Bronchial epithelial cell (primary cell): ENCODE results near the gene CCSER1. TPM values are rescaled to one million over a fixed set of nuclear protein-coding genes. Genes with fewer than 3 reads are reported as not detected.
A peak's percentile ranks its signal among the peaks of the same experiment; 100 is the strongest.
"Not testable (repeated sequence)": the region's sequence is repeated elsewhere in the genome, so short reads cannot be mapped to it uniquely, and the experiment has no call there.

ENCODE experiments used
- DNase-seq: peaks from one replicate; pipeline ENCODE4 v3.0.0-alpha.2; 2010; ENCODE audit warnings: low read depth
- FAIRE-seq: peaks from 2 replicates; lab custom pipeline; 2011; peaks lifted over from hg19 to GRCh38; lab: Jason Lieb, UNC
- H3K27me3 ChIP-seq: 2 replicates; pipeline ENCODE4 v1.5.1; 2011; ENCODE audit warnings: low read length; ENCODE audit not compliant: control insufficient read depth, insufficient read depth
- H3K36me3 ChIP-seq: 2 replicates; pipeline ENCODE4 v1.5.1; 2011; ENCODE audit warnings: low read length; ENCODE audit not compliant: control insufficient read depth, insufficient read depth
- H3K4me3 ChIP-seq: 2 replicates; pipeline ENCODE4 v1.5.1; 2011; ENCODE audit warnings: mild to moderate bottlenecking, low read depth, low read length, control low read depth
- total RNA-seq: library from RNA; depleted of rRNA; stranded (reverse); fragments of >200 nt; gene quantifications from 2 replicates; pipeline ENCODE4 v1.2.1, GENCODE V29; 2014
- TF ChIP-seq, protein P1 (sequence below): IDR thresholded peaks from 2 replicates; pipeline ENCODE4 v1.5.1; 2011; ENCODE audit warnings: mild to moderate bottlenecking, moderate library complexity, low read length, control low read depth, inconsistent platforms; ENCODE audit not compliant: insufficient read depth, severe bottlenecking

The CCSER1 gene
- total RNA-seq, 1 donor from 2014 or later: 6.6 TPM

DNA sequence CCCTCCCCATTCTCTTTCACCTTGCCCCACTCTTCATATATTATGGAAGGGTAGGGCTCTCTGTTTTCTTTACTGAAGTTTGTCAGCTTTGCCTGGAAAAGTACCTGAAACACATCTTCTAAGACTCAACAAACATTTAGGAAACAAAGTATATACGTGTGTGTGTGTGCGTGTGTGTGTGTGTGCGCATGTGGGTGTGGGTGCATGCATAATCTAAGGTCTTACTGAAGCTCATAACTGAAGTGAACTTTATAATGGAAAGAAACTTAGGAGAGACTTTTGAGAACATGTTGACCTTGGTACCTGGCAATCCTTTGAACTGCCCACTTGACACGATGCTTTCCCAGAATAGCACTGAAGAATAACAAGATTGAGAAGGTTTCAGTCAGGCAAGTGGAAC, 1190.2 kb downstream of the CCSER1 start:
- H3K4me3 ChIP-seq: no peak overlapping the region
- DNase-seq (no peak), FAIRE-seq (no peak)

DNA sequence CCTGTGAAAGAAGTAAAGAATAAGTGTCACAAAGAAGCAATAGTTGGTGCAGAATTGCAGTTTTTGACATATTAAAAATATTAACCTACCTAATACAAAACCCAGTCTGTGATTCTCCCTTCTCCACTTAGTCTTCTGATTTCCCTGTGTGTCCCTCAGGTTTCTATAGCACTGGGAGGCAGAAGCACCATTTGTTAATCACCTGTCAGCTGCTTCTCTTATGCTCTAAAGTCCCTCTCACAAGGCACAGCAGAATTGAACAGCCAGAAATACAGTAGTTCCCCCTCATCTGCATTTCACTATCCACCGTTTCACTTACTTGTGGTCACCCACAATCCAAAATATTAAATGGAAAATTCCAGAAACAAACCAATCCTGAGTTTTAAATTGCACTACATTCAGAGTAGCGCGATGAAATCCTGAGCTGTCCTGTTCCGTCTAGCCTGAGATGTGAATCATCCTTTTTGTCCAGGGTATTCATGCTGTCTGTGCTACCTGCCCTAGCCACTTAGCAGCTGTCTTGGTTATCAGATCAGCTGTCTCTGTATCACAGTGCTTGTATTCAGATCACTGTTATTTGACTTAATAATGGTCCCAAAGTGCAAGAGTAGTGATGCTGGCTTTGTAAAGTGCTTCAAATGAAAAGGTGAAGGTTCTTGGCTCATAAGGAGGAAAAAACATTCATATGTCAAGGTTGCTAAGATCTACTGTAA, 1192.5 kb downstream of the CCSER1 start:
- DNase-seq (peak; percentile 32), FAIRE-seq (no peak)
- Histone ChIP-seq H3K27me3 (no peaks in the 10 kb centered on the region), H3K36me3 (no peaks in the 10 kb centered on the region), H3K4me3 (no peak overlapping the region)
- TF ChIP-seq, protein P1, sequence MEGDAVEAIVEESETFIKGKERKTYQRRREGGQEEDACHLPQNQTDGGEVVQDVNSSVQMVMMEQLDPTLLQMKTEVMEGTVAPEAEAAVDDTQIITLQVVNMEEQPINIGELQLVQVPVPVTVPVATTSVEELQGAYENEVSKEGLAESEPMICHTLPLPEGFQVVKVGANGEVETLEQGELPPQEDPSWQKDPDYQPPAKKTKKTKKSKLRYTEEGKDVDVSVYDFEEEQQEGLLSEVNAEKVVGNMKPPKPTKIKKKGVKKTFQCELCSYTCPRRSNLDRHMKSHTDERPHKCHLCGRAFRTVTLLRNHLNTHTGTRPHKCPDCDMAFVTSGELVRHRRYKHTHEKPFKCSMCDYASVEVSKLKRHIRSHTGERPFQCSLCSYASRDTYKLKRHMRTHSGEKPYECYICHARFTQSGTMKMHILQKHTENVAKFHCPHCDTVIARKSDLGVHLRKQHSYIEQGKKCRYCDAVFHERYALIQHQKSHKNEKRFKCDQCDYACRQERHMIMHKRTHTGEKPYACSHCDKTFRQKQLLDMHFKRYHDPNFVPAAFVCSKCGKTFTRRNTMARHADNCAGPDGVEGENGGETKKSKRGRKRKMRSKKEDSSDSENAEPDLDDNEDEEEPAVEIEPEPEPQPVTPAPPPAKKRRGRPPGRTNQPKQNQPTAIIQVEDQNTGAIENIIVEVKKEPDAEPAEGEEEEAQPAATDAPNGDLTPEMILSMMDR: no peak

More for the DNA sequence above, 1190.2 kb downstream of the CCSER1 start:
- no peaks in the 10 kb centered on the region for H3K36me3 ChIP-seq
- TF ChIP-seq, protein P1: no peak
- no peaks in the 10 kb centered on the region for H3K27me3 ChIP-seq

DNA sequence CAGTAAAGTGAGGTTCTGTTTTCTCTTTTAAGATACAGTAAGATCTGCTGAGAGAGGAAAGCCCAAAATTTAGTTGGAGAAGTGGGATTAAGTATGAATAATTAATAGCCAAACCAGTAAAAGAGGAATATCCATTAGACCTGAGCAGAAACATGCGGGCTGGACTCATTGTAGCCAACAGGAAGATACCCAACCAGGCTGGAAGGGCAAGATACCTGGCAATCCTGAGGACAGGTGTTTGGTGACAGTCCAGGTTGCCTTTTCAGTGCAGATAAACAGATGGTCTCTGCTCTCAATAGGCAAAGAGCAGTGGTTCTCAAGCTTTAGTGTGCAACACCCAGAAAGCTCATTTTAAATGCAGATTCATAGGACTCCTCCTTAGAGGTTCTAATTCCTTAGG, 1195.8 kb downstream of the CCSER1 start:
- TF ChIP-seq, protein P1: no peak
- no peaks in the 10 kb centered on the region for H3K36me3 ChIP-seq
- no peak for FAIRE-seq
- no peaks in the 10 kb centered on the region for H3K27me3 ChIP-seq
- no peak overlapping the region for H3K4me3 ChIP-seq
- DNase-seq: no peak

DNA sequence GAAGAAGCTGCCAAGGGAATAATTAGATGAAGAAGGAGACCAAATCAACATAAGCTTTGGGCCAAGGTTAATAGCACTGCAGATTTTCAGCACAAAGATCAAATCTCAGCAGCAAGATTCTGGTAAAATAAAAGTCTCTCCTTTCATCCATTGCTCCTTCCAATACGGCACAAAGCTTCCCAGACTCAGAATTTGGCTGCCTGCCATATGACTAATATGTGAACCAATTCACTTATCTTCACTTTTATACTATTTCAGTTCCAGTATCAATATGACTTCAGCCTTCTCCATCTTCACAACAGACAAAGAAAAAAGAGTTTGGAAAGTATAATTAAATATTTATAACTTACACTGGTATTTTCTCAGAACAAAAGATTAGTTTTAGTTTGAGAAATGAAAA, 1198.3 kb downstream of the CCSER1 start:
- no peaks in the 10 kb centered on the region for H3K27me3 ChIP-seq
- FAIRE-seq (no peak), DNase-seq (peak; percentile 67)
- TF ChIP-seq, protein P1: no peak
- H3K4me3 ChIP-seq: no peak overlapping the region
- no peaks in the 10 kb centered on the region for H3K36me3 ChIP-seq

DNA sequence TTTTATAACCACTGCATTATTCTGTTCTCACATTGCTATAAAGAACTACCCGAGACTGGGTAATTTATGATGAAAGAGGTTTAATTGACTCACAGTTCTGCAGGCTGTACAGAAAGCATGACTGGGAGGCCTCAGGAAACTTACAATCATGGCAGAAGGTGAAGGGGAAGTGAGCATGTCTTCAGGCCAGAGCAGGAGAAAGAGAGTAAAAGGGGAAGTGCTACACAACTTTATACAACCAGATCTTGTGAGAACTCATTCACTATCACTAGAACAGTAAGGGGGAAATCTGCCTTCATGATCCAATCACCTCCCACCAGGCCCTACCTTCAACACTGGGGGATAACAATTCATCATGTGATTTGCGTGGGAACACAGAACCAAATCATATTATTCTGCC, 1199.0 kb downstream of the CCSER1 start:
- not testable (repeated sequence) for H3K36me3 ChIP-seq, H3K27me3 ChIP-seq, DNase-seq, FAIRE-seq, H3K4me3 ChIP-seq

DNA sequence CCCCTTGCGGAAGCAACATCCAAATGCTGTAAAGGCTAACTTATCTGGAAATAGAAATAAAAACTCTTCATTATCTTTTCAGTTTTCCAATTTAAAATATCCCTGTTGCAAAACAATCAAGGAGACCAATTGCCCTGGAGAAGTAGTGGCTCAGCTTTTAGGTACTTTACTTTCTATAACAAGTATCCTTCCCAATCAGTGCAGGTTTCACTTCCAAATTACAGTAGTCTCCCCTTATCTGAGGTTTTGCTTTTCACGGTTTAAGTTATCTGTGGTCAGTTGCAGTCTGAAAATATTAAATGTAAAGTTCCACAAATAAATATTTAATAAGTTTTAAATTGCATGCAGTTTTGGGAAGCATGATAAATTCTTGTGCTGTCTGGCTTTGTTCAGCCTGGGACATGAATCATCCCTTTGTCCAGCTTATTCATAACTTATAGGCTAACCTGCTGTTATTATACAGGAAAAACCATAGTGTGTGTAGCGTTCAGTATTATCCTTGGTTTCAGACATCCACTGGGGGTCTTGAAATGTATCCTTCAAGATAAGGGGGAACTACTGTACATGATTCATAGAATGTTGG, 1203.5 kb downstream of the CCSER1 start:
- H3K27me3 ChIP-seq: no peaks in the 10 kb centered on the region
- TF ChIP-seq, protein P1: no peak
- H3K4me3 ChIP-seq: no peak overlapping the region
- FAIRE-seq (no peak), DNase-seq (peak; percentile 38)
- H3K36me3 ChIP-seq: no peaks in the 10 kb centered on the region
